Osteocyte (in vitro differentiated cells): Measurements from ENCODE around the gene FAM174C. TPM values are rescaled to one million over a fixed set of nuclear protein-coding genes. Genes with fewer than 3 reads are reported as not detected.

Experiments
- DNase-seq: peaks from one replicate; pipeline ENCODE4 v3.0.0; 2021; ENCODE audit warnings: mixed read lengths; ENCODE audit not compliant: unreplicated experiment; ENCODE audit errors: extremely low spot score
- H3K27ac Mint-ChIP-seq: one replicate; pipeline ENCODE4 v1.8.0; 2021; ENCODE audit warnings: mild to moderate bottlenecking, mixed read lengths; ENCODE audit not compliant: unreplicated experiment
- H3K27me3 Mint-ChIP-seq: one replicate; pipeline ENCODE4 v1.8.0; 2021; ENCODE audit warnings: mixed read lengths; ENCODE audit not compliant: unreplicated experiment
- H3K36me3 Mint-ChIP-seq: one replicate; pipeline ENCODE4 v1.8.0; 2021; ENCODE audit warnings: mixed read lengths; ENCODE audit not compliant: unreplicated experiment
- H3K4me1 Mint-ChIP-seq: one replicate; pipeline ENCODE4 v1.8.0; 2021; ENCODE audit warnings: mixed read lengths; ENCODE audit not compliant: unreplicated experiment
- H3K4me3 Mint-ChIP-seq: one replicate; pipeline ENCODE4 v1.8.0; 2021; ENCODE audit warnings: mild to moderate bottlenecking, moderate library complexity, mixed read lengths; ENCODE audit not compliant: unreplicated experiment
- H3K9me3 Mint-ChIP-seq: one replicate; pipeline ENCODE4 v1.8.0; 2021; ENCODE audit warnings: mixed read lengths; ENCODE audit not compliant: unreplicated experiment
- CTCF ChIP-seq: fragments of 200-600 bp; sonication (generic); IDR thresholded peaks from 2 replicates; pipeline ENCODE4 v1.5.0; 2021; ENCODE audit warnings: antibody characterized with exemption, mild to moderate bottlenecking, moderate library complexity
- total RNA-seq: library from RNA; stranded (reverse); gene quantifications from 2 replicates; pipeline ENCODE4 v1.2.1, GENCODE V29; 2021

Gene FAM174C
- total RNA-seq, 1 donor from 2014 or later, result 35.3 TPM

GRCh38 chr19:1259206-1259875, 16.0 kb upstream of the FAM174C start:
- Mint-ChIP-seq H3K27ac (peak overlapping the region; percentile 95), H3K36me3 (peaks cover 27% of the 10 kb centered on the region), H3K9me3 (no peaks in the 10 kb centered on the region), H3K27me3 (no peaks in the 10 kb centered on the region), H3K4me3 (peak overlapping the region; percentile 53), H3K4me1 (peaks cover 83% of the 10 kb centered on the region)
- no peak for DNase-seq
- TF ChIP-seq CTCF, result no peak

GRCh38 chr19:1259876-1260748, 15.2 kb upstream of the FAM174C start:
- peaks cover 84% of the 10 kb centered on the region for H3K4me1 Mint-ChIP-seq
- H3K27ac Mint-ChIP-seq, result peak overlapping the region; percentile 95
- peak overlapping the region; percentile 57 for H3K4me3 Mint-ChIP-seq
- no peaks in the 10 kb centered on the region for H3K9me3 Mint-ChIP-seq
- DNase-seq, result no peak
- no peak for TF ChIP-seq CTCF
- no peaks in the 10 kb centered on the region for H3K27me3 Mint-ChIP-seq
- peaks cover 22% of the 10 kb centered on the region for H3K36me3 Mint-ChIP-seq

GRCh38 chr19:1260749-1261537, 14.4 kb upstream of the FAM174C start:
- Mint-ChIP-seq H3K36me3 (peaks cover 21% of the 10 kb centered on the region), H3K4me1 (peaks cover 84% of the 10 kb centered on the region), H3K9me3 (no peaks in the 10 kb centered on the region), H3K27me3 (no peaks in the 10 kb centered on the region), H3K27ac (peak overlapping the region; percentile 95), H3K4me3 (peak overlapping the region; percentile 72)
- TF ChIP-seq CTCF, result no peak
- peak; percentile 99 for DNase-seq

- no peak for DNase-seq
- H3K9me3 Mint-ChIP-seq, result no peaks in the 10 kb centered on the region
- no peaks in the 10 kb centered on the region for H3K27me3 Mint-ChIP-seq
- peak overlapping the region; percentile 72 for H3K4me3 Mint-ChIP-seq
- TF ChIP-seq CTCF, result peak; percentile 26
- H3K36me3 Mint-ChIP-seq, result peaks cover 17% of the 10 kb centered on the region
- peak overlapping the region; percentile 95 for H3K27ac Mint-ChIP-seq
- peaks cover 81% of the 10 kb centered on the region for H3K4me1 Mint-ChIP-seq
Measured at GRCh38 chr19:1261538-1261797, 13.9 kb upstream of the FAM174C start.
